Measurements from ENCODE around the gene TTLL13. TPM values are rescaled to one million over a fixed set of nuclear protein-coding genes. Genes with fewer than 3 reads are reported as not detected.

TTLL13 gene
- total RNA-seq, 6 experiments from 2014 or later: 0.13 to 0.46 TPM; not detected in 4

- Histone ChIP-seq H3K27me3 (no peaks in the 10 kb centered on the region), H3K4me1 (peaks cover 0 to 46% (median 17%) of the 10 kb centered on the region in 4 donors), H3K9me3 (no peaks in the 10 kb centered on the region), H3K36me3 (peaks cover under 1 to 26% (median 9%) of the 10 kb centered on the region in 4 donors), H3K27ac (peak within 1 kb of the TSS; percentile 89 to 97 (median 90)), H3K4me3 (peak within 1 kb of the TSS; percentile 89 to 97 (median 92))
- no peak for DNase-seq
- WGBS (ENCODE audit: insufficient coverage, low coverage, low lambda C conversion rate, missing lambda C conversion rate): under 1% methylated on average over 17 of the region's 49 CpGs
- TF ChIP-seq POLR2A (IDR thresholded peaks at IDR 0.05) (peak; percentile 84), CTCF (IDR thresholded peaks at IDR 0.05) (no peak)
- intact Hi-C loops (cut with DNase I): no loop called here
- ATAC-seq: no peak
Measured at GRCh38 chr15:90234096-90234988, 15.0 kb upstream of the TTLL13 start, which contains the start of gene GDPGP1. TSS of gene GDPGP1 (plus strand) at chr15:90234209. CDS start at chr15:90240909, 6,700 bp downstream.

- 100% methylated on average over 3 of the region's 3 CpGs for WGBS (ENCODE audit: insufficient coverage, low coverage, low lambda C conversion rate, missing lambda C conversion rate)
- DNase-seq: no peak
- no peak for ATAC-seq
- Histone ChIP-seq H3K9me3 (no peaks in the 10 kb centered on the region), H3K4me3 (no peak overlapping the region), H3K27me3 (no peaks in the 10 kb centered on the region), H3K27ac (no peak overlapping the region), H3K4me1 (peaks cover 0 to 8% (median 0%) of the 10 kb centered on the region in 4 donors), H3K36me3 (peaks cover 0 to 27% (median 6%) of the 10 kb centered on the region in 4 donors)
- TF ChIP-seq POLR2A (IDR thresholded peaks at IDR 0.05): no peak
- no peak for TF ChIP-seq CTCF (IDR thresholded peaks at IDR 0.05)
- intact Hi-C loops (cut with DNase I): no loop called here
Measured at GRCh38 chr15:90239371-90239770, 10.0 kb upstream of the TTLL13 start.

GRCh38 chr15:90240856-90241255 lies 8.5 kb upstream of the TTLL13 start:
- 100% methylated on average over 2 of the region's 8 CpGs for WGBS (ENCODE audit: insufficient coverage, low coverage, low lambda C conversion rate, missing lambda C conversion rate)
- intact Hi-C loops (cut with DNase I): no loop called here
- no peaks in the 10 kb centered on the region for H3K9me3 ChIP-seq
- ATAC-seq (no peak), DNase-seq (no peak)
- TF ChIP-seq POLR2A (IDR thresholded peaks at IDR 0.05) (no peak), CTCF (IDR thresholded peaks at IDR 0.05) (no peak)
- H3K4me3 ChIP-seq: no peak overlapping the region
- H3K4me1 ChIP-seq: no peaks in the 10 kb centered on the region
- no peaks in the 10 kb centered on the region for H3K27me3 ChIP-seq
- H3K27ac ChIP-seq: no peak overlapping the region
- H3K36me3 ChIP-seq: peaks cover 0 to 27% (median 6%) of the 10 kb centered on the region in 4 donors

GRCh38 chr15:90241343-90242192 lies 7.8 kb upstream of the TTLL13 start:
- no peaks in the 10 kb centered on the region for H3K4me1 ChIP-seq
- intact Hi-C loops (cut with DNase I): no loop called here
- peak; percentile 12 to 72 (median 30) for ATAC-seq
- H3K27ac ChIP-seq: no peak overlapping the region
- H3K27me3 ChIP-seq: no peaks in the 10 kb centered on the region
- H3K36me3 ChIP-seq: peaks cover 0 to 27% (median 6%) of the 10 kb centered on the region in 4 donors
- no peaks in the 10 kb centered on the region for H3K9me3 ChIP-seq
- TF ChIP-seq POLR2A (IDR thresholded peaks at IDR 0.05) (no peak), CTCF (IDR thresholded peaks at IDR 0.05) (no peak)
- DNase-seq: no peak
- H3K4me3 ChIP-seq: no peak overlapping the region
- WGBS (ENCODE audit: insufficient coverage, low coverage, low lambda C conversion rate, missing lambda C conversion rate): 53% methylated on average over 3 of the region's 22 CpGs

Measured in right lobe of liver (tissue), 6 donors.